ENCODE measurements around the gene PPP2R1B.
A peak's percentile ranks its signal among the peaks of the same experiment; 100 is the strongest.

PPP2R1B gene

GRCh38 chr11:111808834-111809233 is 42.6 kb upstream of the PPP2R1B start:
- TF ChIP-seq, protein P1, sequence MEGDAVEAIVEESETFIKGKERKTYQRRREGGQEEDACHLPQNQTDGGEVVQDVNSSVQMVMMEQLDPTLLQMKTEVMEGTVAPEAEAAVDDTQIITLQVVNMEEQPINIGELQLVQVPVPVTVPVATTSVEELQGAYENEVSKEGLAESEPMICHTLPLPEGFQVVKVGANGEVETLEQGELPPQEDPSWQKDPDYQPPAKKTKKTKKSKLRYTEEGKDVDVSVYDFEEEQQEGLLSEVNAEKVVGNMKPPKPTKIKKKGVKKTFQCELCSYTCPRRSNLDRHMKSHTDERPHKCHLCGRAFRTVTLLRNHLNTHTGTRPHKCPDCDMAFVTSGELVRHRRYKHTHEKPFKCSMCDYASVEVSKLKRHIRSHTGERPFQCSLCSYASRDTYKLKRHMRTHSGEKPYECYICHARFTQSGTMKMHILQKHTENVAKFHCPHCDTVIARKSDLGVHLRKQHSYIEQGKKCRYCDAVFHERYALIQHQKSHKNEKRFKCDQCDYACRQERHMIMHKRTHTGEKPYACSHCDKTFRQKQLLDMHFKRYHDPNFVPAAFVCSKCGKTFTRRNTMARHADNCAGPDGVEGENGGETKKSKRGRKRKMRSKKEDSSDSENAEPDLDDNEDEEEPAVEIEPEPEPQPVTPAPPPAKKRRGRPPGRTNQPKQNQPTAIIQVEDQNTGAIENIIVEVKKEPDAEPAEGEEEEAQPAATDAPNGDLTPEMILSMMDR (IDR thresholded peaks at IDR 0.05; ENCODE audit: control extremely low read depth, extremely low read depth, low read depth, missing control alignments), result no peak
- no peak for DNase-seq (ENCODE audit: extremely low spot score)
- CTCF ChIA-PET, result interaction anchor here (1.1 kb wide), 1 partner anchor 204 kb away, joined by 3 read pairs; no protein-coding TSS in a partner anchor
- POLR2A ChIA-PET, result no interaction called here

DNA sequence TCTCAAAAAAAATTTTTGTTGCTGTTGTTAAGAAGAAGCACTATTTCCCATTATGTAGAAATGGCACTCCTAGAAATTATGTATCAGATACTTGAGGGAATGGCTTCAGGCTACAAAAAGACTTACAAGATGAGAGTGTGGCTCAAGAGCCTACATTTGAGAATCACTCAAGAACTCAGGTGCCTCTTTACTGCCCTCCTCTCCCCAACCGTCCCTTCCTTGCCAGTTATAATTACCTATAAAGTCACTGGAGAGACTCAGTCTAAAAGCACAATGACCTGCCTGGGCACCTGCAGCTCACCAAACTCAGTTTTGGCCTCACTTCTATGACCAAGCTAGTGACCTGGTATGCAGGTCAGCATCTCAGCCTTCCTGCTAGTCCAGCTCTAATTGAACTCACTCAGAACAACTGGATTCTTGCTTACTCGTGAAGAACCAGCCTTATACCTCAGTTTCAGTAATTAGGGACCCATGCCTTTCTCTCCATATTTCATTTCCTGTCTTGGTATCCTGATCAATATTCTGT is 41.9 kb upstream of the PPP2R1B start:
- POLR2A ChIA-PET, result no interaction called here
- CTCF ChIA-PET, result interaction anchor here (1.2 to 2.0 kb wide), 3 partner anchors 12 to 221 kb away, joined by 4 to 9 read pairs (median 4); no protein-coding TSS in a partner anchor
- DNase-seq (ENCODE audit: extremely low spot score), result no peak
- TF ChIP-seq, protein P1 (IDR thresholded peaks at IDR 0.05; ENCODE audit: control extremely low read depth, extremely low read depth, low read depth, missing control alignments), result no peak

DNA sequence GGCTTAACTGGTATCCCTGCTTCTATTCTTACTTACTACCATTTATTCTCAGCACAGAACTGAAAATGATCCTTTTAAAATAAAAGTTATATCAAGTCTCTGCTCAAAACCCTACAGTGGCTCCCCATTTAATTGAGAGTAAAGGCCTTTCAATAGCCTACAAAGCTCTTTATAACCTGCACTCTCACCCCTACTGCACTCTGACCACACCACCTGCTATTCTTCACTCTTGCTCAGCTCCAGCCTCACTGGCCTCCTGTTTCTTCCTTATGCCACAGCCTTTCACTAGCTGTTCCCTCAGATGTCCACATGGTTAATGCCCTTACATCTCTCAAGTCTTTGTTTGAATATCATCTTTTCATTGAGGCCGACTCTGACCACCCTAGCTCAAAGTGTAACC is 40.9 kb upstream of the PPP2R1B start:
- TF ChIP-seq, protein P1 (IDR thresholded peaks at IDR 0.05; ENCODE audit: control extremely low read depth, extremely low read depth, low read depth, missing control alignments), result no peak
- POLR2A ChIA-PET, result no interaction called here
- DNase-seq (ENCODE audit: extremely low spot score), result no peak
- CTCF ChIA-PET, result interaction anchor here (1.2 to 2.0 kb wide), 5 partner anchors 10 to 220 kb away, joined by 4 to 9 read pairs (median 5); no protein-coding TSS in a partner anchor

DNA sequence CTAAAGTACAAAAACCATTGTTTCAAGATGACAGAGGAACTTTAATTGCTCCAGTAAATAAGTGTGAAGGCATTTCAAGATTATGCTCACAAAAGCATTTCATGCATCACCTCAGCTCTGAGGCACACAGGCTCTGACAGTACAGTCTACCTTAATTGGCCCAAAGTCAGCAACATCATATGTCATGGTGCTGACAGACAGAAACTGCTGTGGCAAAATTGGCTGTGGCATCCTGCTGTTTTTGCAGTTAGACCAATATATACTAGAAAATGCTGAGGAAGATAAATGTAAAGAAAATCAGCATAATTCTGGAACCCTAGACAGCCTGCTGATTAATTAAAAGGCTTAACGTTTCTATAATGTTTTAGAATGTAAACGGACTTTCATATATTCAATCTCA is 34.9 kb upstream of the PPP2R1B start:
- ChIA-PET POLR2A (no interaction called here), CTCF (no interaction called here)
- TF ChIP-seq, protein P1 (IDR thresholded peaks at IDR 0.05; ENCODE audit: control extremely low read depth, extremely low read depth, low read depth, missing control alignments), result no peak
- DNase-seq (ENCODE audit: extremely low spot score), result no peak

GRCh38 chr11:111798279-111798678 is 32.1 kb upstream of the PPP2R1B start:
- no peak for DNase-seq (ENCODE audit: extremely low spot score)
- TF ChIP-seq, protein P1 (IDR thresholded peaks at IDR 0.05; ENCODE audit: control extremely low read depth, extremely low read depth, low read depth, missing control alignments), result no peak
- CTCF ChIA-PET, result interaction anchor here (3.1 kb wide), 1 partner anchor 43 kb away, joined by 12 read pairs; no protein-coding TSS in a partner anchor
- POLR2A ChIA-PET, result no interaction called here

- peak; percentile 25 for DNase-seq (ENCODE audit: extremely low spot score)
Observed at GRCh38 chr11:111797145-111797581, 31.0 kb upstream of the PPP2R1B start.

More at GRCh38 chr11:111797145-111797581, 31.0 kb upstream of the PPP2R1B start:
- TF ChIP-seq, protein P1 (IDR thresholded peaks at IDR 0.05; ENCODE audit: control extremely low read depth, extremely low read depth, low read depth, missing control alignments), result no peak
- POLR2A ChIA-PET, result no interaction called here
- CTCF ChIA-PET, result interaction anchor here (0.8 to 5.6 kb wide), 8 partner anchors 10 to 60 kb away, joined by 3 to 51 read pairs (median 4); no protein-coding TSS in a partner anchor

Measured in GM10248 (cell line).